Activated CD8-positive, alpha-beta T cell treated with anti-CD3 and anti-CD28 coated beads for 36 hours (primary cell): Measurements from ENCODE around the gene TC2N. TPM values are rescaled to one million over a fixed set of nuclear protein-coding genes. Genes with fewer than 3 reads are reported as not detected.

ENCODE experiments used
- ATAC-seq: fragments of 200-7000 bp; cut with Tn5 transposase; one replicate; pipeline ENCODE4 v1.10.0; 2021; ENCODE audit warnings: mild to moderate bottlenecking, moderate library complexity
- CTCF ChIA-PET: fragments of 350-600 bp; sonication (Branson Sonifier 250); formaldehyde crosslinking; loops from one replicate; lab custom pipeline; 2021; ENCODE audit warnings: antibody characterized with exemption; lab: Charles Lee
- POLR2A ChIA-PET: fragments of 350-600 bp; sonication (Branson Sonifier 250); formaldehyde crosslinking; loops from one replicate; lab custom pipeline; 2021; ENCODE audit warnings: antibody characterized with exemption; lab: Charles Lee
- DNase-seq: peaks from one replicate; pipeline ENCODE4 v3.0.0-alpha.2; 2020
- H3K27ac Mint-ChIP-seq: one replicate; pipeline ENCODE4 v1.8.0; 2021; ENCODE audit warnings: mild to moderate bottlenecking, mixed read lengths
- H3K27me3 Mint-ChIP-seq: one replicate; pipeline ENCODE4 v1.8.0; 2021; ENCODE audit warnings: mixed read lengths
- H3K36me3 Mint-ChIP-seq: one replicate; pipeline ENCODE4 v1.8.0; 2021; ENCODE audit warnings: low read depth, mixed read lengths
- H3K4me1 Mint-ChIP-seq: one replicate; pipeline ENCODE4 v1.8.0; 2021; ENCODE audit warnings: low read depth, mixed read lengths
- H3K4me3 Mint-ChIP-seq: one replicate; pipeline ENCODE4 v1.8.0; 2021; ENCODE audit warnings: mild to moderate bottlenecking, moderate library complexity, mixed read lengths
- H3K9me3 Mint-ChIP-seq: one replicate; pipeline ENCODE4 v1.8.0; 2021; ENCODE audit warnings: mixed read lengths
- CTCF ChIP-seq: fragments of 200-600 bp; IDR thresholded peaks from one replicate; pipeline ENCODE4 v1.8.0; 2022; ENCODE audit warnings: antibody characterized with exemption, mild to moderate bottlenecking
- intact Hi-C: fragments of 100-400 bp; cut with micrococcal nuclease; formaldehyde crosslinking; loops from one replicate; pipeline ENCODE4 v1.10.0; 2022
- total RNA-seq, 2 experiments: library from RNA; stranded (reverse); gene quantifications; one replicate each; pipeline ENCODE4 v1.2.3, GENCODE V29; 2021

TC2N gene
- total RNA-seq, 2 experiments from 2014 or later = 28.5 to 32.5 TPM

- POLR2A ChIA-PET = interaction anchor here (0.8 to 3.1 kb wide), 5 partner anchors 10 to 31 kb away, joined by 3 to 8 read pairs (median 4); partner anchors contain the start of gene TC2N
Measured at GRCh38 chr14:91835920-91836843, 31.2 kb downstream of the TC2N start.

GRCh38 chr14:91835197-91835919 lies 32.0 kb downstream of the TC2N start:
- Mint-ChIP-seq H3K4me1 (peaks cover 69% of the 10 kb centered on the region), H3K27me3 (no peaks in the 10 kb centered on the region), H3K36me3 (peaks cover 8% of the 10 kb centered on the region), H3K27ac (peak overlapping the region; percentile 49), H3K4me3 (peak overlapping the region; percentile 89), H3K9me3 (no peaks in the 10 kb centered on the region)
- DNase-seq = no peak
- ChIA-PET CTCF (interaction anchor here (0.6 to 1.9 kb wide), 6 partner anchors 11 to 162 kb away, joined by 3 to 5 read pairs (median 3); no protein-coding TSS in a partner anchor), POLR2A (interaction anchor here (0.8 to 3.1 kb wide), 5 partner anchors 11 to 32 kb away, joined by 3 to 8 read pairs (median 4); partner anchors contain the start of gene TC2N)
- peak; percentile 8 for ATAC-seq
- intact Hi-C loops = loop anchor here (5.0 kb wide), 1 partner anchor 37 kb away; no protein-coding TSS in a partner anchor
- TF ChIP-seq CTCF = no peak

More at GRCh38 chr14:91835920-91836843, 31.2 kb downstream of the TC2N start:
- no peak for TF ChIP-seq CTCF
- Mint-ChIP-seq H3K36me3 (peaks cover 8% of the 10 kb centered on the region), H3K9me3 (no peaks in the 10 kb centered on the region), H3K4me1 (peaks cover 72% of the 10 kb centered on the region), H3K27ac (peak overlapping the region; percentile 91), H3K4me3 (peak overlapping the region; percentile 89), H3K27me3 (no peaks in the 10 kb centered on the region)
- ATAC-seq (peak; percentile 98), DNase-seq (peak; percentile 90)
- CTCF ChIA-PET = interaction anchor here (0.9 to 1.5 kb wide), 4 partner anchors 15 to 161 kb away, joined by 3 to 5 read pairs (median 3); no protein-coding TSS in a partner anchor
- intact Hi-C loops = loop anchor here (5.0 kb wide), 1 partner anchor 36 kb away; no protein-coding TSS in a partner anchor

- peaks cover 8% of the 10 kb centered on the region for H3K36me3 Mint-ChIP-seq
- ATAC-seq (no peak), DNase-seq (no peak)
- no peaks in the 10 kb centered on the region for H3K27me3 Mint-ChIP-seq
- no peak for TF ChIP-seq CTCF
- peak overlapping the region; percentile 0 for H3K27ac Mint-ChIP-seq
- H3K4me1 Mint-ChIP-seq = peaks cover 72% of the 10 kb centered on the region
- intact Hi-C loops = no loop called here
- ChIA-PET POLR2A (interaction anchor here (3.1 kb wide), 1 partner anchor 11 kb away, joined by 8 read pairs; no protein-coding TSS in a partner anchor), CTCF (interaction anchor here (1.5 to 1.9 kb wide), 2 partner anchors 12 to 77 kb away, joined by 4 to 5 read pairs; no protein-coding TSS in a partner anchor)
- H3K4me3 Mint-ChIP-seq = peak overlapping the region; percentile 31
- no peaks in the 10 kb centered on the region for H3K9me3 Mint-ChIP-seq
Measured at GRCh38 chr14:91834571-91834970, 32.8 kb downstream of the TC2N start.

GRCh38 chr14:91831337-91831736 lies 36.0 kb downstream of the TC2N start:
- intact Hi-C loops = no loop called here
- Mint-ChIP-seq H3K4me3 (no peak overlapping the region), H3K27ac (no peak overlapping the region), H3K9me3 (peaks cover 2% of the 10 kb centered on the region), H3K36me3 (peaks cover 10% of the 10 kb centered on the region), H3K4me1 (peaks cover 68% of the 10 kb centered on the region), H3K27me3 (no peaks in the 10 kb centered on the region)
- ChIA-PET CTCF (no interaction called here), POLR2A (interaction anchor here (0.5 to 0.6 kb wide), 3 partner anchors 8 to 114 kb away, joined by 3 to 6 read pairs (median 3); no protein-coding TSS in a partner anchor)
- TF ChIP-seq CTCF = no peak
- DNase-seq (no peak), ATAC-seq (no peak)
